HEK293 (cell line): ENCODE data around the gene KIF12.

Source experiments
- CTCF ChIA-PET: fragments of 350-600 bp; formaldehyde crosslinking; extraction: SDS; loops from one replicate; lab custom pipeline; 2021; ENCODE audit warnings: antibody characterized with exemption; lab: Yijun Ruan, JAX
- POLR2A ChIA-PET: fragments of 300-600 bp; formaldehyde crosslinking; extraction: SDS; loops from one replicate; lab custom pipeline; 2020; ENCODE audit warnings: antibody characterized with exemption, inconsistent platforms; lab: Yijun Ruan, JAX
- H3K27ac ChIP-seq: fragments of 200-500 bp; sonication (Bioruptor generic); 2 replicates; pipeline ENCODE4 v1.5.1; 2014; ENCODE audit warnings: low read depth, low read length, control low read depth, inconsistent platforms; ENCODE audit errors: extremely low read depth
- H3K36me3 ChIP-seq, 2 experiments: fragments of 200-500 bp in 1 of 2; sonication (Bioruptor generic) in 1 of 2; 1 replicate in 1 of 2; 2 replicates in 1 of 2; pipeline ENCODE4 v1.5.1; 2014 to 2017; ENCODE audit warnings: inconsistent platforms in 2 of 2, low read length in 2 of 2; ENCODE audit not compliant: control insufficient read depth in 2 of 2, insufficient read depth in 1 of 2
- H3K4me1 ChIP-seq: fragments of 200-500 bp; sonication (Bioruptor generic); 2 replicates; pipeline ENCODE4 v1.5.1; 2014; ENCODE audit warnings: mild to moderate bottlenecking, low read length, inconsistent platforms; ENCODE audit not compliant: control insufficient read depth, insufficient read depth
- H3K4me3 ChIP-seq: 2 replicates; pipeline ENCODE4 v1.5.1; 2011; ENCODE audit warnings: low read depth, mild to moderate bottlenecking, control low read depth, low read length, moderate library complexity
- H3K9me3 ChIP-seq: fragments of 200-500 bp; sonication (Bioruptor generic); 2 replicates; pipeline ENCODE4 v1.5.1; 2014; ENCODE audit warnings: low read depth, low read length, inconsistent platforms; ENCODE audit not compliant: control insufficient read depth, insufficient read depth
- FEZF1 ChIP-seq: fragments of 450-650 bp; formaldehyde crosslinking; IDR thresholded peaks from 2 replicates; pipeline ENCODE4 v1.5.1; 2016; ENCODE audit warnings: missing biosample characterization, missing genetic modification characterization
- HOXA7 ChIP-seq: sonication (generic); formaldehyde crosslinking; IDR thresholded peaks from 2 replicates; pipeline ENCODE4 v1.8.1; 2022; ENCODE audit warnings: missing genetic modification reagents, borderline replicate concordance
- HOXC10 ChIP-seq: sonication (generic); formaldehyde crosslinking; IDR thresholded peaks from 2 replicates; pipeline ENCODE4 v1.8.1; 2023; ENCODE audit warnings: mild to moderate bottlenecking, missing genetic modification reagents
- KLF1 ChIP-seq: fragments of 450-650 bp; formaldehyde crosslinking; IDR thresholded peaks from 2 replicates; pipeline ENCODE4 v1.5.1; 2016; ENCODE audit warnings: missing biosample characterization, missing genetic modification characterization
- MYNN ChIP-seq: fragments of 450-650 bp; formaldehyde crosslinking; IDR thresholded peaks from 2 replicates; pipeline ENCODE4 v1.5.1; 2016; ENCODE audit warnings: missing biosample characterization, missing genetic modification characterization, borderline replicate concordance
- PRDM1 ChIP-seq: fragments of 450-650 bp; formaldehyde crosslinking; IDR thresholded peaks from 2 replicates; pipeline ENCODE4; 2016; ENCODE audit warnings: missing biosample characterization, missing genetic modification characterization
- SCRT1 ChIP-seq: fragments of 450-650 bp; formaldehyde crosslinking; IDR thresholded peaks from 2 replicates; pipeline ENCODE4 v1.5.1; 2016; ENCODE audit warnings: missing biosample characterization, missing genetic modification characterization, borderline replicate concordance
- ZBTB6 ChIP-seq: fragments of 450-650 bp; formaldehyde crosslinking; IDR thresholded peaks from 2 replicates; pipeline ENCODE4 v1.5.1; 2017; ENCODE audit warnings: missing biosample characterization, missing genetic modification characterization
- ZNF157 ChIP-seq: fragments of 450-650 bp; formaldehyde crosslinking; IDR thresholded peaks from 2 replicates; pipeline ENCODE4 v1.5.1; 2016; ENCODE audit warnings: missing biosample characterization, missing genetic modification characterization
- ZNF239 ChIP-seq: fragments of 450-650 bp; formaldehyde crosslinking; IDR thresholded peaks from 2 replicates; pipeline ENCODE4 v1.5.1; 2016; ENCODE audit warnings: missing biosample characterization, missing genetic modification characterization
- ZNF335 ChIP-seq: fragments of 450-650 bp; formaldehyde crosslinking; conservative IDR thresholded peaks from 2 replicates; pipeline ENCODE4 v1.5.1; 2016; ENCODE audit warnings: missing biosample characterization, missing genetic modification characterization
- ZNF433 ChIP-seq: fragments of 450-650 bp; formaldehyde crosslinking; IDR thresholded peaks from 2 replicates; pipeline ENCODE4 v1.5.1; 2016; ENCODE audit warnings: missing biosample characterization, missing genetic modification characterization, low read depth
- ZNF449 ChIP-seq: fragments of 450-650 bp; formaldehyde crosslinking; IDR thresholded peaks from 2 replicates; pipeline ENCODE4 v1.5.1; 2017; ENCODE audit warnings: missing biosample characterization, mild to moderate bottlenecking, missing genetic modification characterization, moderate library complexity
- ZNF555 ChIP-seq: fragments of 450-650 bp; formaldehyde crosslinking; conservative IDR thresholded peaks from 2 replicates; pipeline ENCODE4 v1.5.1; 2017; ENCODE audit warnings: missing biosample characterization, mild to moderate bottlenecking, missing genetic modification characterization, inconsistent platforms
- ZNF623 ChIP-seq: fragments of 450-650 bp; formaldehyde crosslinking; IDR thresholded peaks from 2 replicates; pipeline ENCODE4 v1.5.1; 2016; ENCODE audit warnings: missing biosample characterization, missing genetic modification characterization
- ZNF626 ChIP-seq: fragments of 450-650 bp; sonication (Bioruptor Pico); formaldehyde crosslinking; IDR thresholded peaks from 2 replicates; pipeline ENCODE4 v1.5.1; 2018; ENCODE audit warnings: missing biosample characterization, missing genetic modification characterization, inconsistent platforms
- ZNF837 ChIP-seq: fragments of 450-650 bp; formaldehyde crosslinking; IDR thresholded peaks from 2 replicates; pipeline ENCODE4 v1.5.1; 2016; ENCODE audit warnings: missing biosample characterization, missing genetic modification characterization
- ZSCAN4 ChIP-seq: fragments of 450-650 bp; formaldehyde crosslinking; IDR thresholded peaks from 2 replicates; pipeline ENCODE4 v1.5.1; 2017; ENCODE audit warnings: missing biosample characterization, missing genetic modification characterization
- TF ChIP-seq, protein P1 (sequence below): fragments of 450-650 bp; formaldehyde crosslinking; IDR thresholded peaks from 2 replicates; pipeline ENCODE4 v1.5.1; 2016; ENCODE audit warnings: missing biosample characterization, missing genetic modification characterization, low read depth
- TF ChIP-seq, protein P2 (sequence below): fragments of 450-650 bp; formaldehyde crosslinking; conservative IDR thresholded peaks from 2 replicates; pipeline ENCODE4 v1.5.1; 2016; ENCODE audit warnings: low read depth, missing biosample characterization, missing genetic modification characterization

The KIF12 gene

DNA sequence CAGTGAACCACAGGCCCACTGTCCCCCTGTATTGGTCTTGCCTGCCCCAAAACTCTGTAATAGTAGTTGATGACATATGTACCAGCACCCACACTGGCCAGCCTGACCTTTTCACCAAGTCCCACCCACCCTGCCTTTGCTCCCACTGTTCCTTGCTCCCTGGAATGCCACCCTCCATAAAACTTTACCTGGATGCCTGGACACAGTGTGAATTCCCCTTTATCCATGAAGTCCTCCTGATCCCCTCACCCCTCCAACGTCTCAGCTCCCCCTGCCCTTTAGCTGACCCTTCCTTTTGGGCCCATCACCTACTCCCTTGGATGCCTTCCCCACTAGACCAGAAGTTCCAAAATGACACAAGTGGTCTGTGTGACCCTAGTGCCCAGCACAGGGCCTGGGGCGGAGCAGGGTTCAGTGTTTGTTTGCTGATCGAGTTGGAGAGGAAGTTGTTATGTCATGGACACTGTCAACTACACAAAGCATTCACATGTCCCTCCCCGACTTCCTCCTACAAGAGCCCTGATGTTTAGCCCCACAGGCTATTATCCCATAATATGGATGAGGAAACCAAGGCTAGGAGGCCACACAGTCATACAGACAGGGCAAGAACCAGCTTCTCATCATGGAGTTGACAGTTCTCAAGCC is 37.1 kb downstream of the KIF12 start:
- Histone ChIP-seq H3K27ac (no peak overlapping the region), H3K4me3 (no peak overlapping the region), H3K9me3 (no peaks in the 10 kb centered on the region), H3K36me3 (no peaks in the 10 kb centered on the region), H3K4me1 (no peaks in the 10 kb centered on the region)
- CTCF ChIA-PET: interaction anchor here (1.7 kb wide), 1 partner anchor 21 kb away, joined by 5 read pairs; no protein-coding TSS in a partner anchor
- POLR2A ChIA-PET: no interaction called here
- no peak for TF ChIP-seq ZNF433 (tag by site-specific recombination)

DNA sequence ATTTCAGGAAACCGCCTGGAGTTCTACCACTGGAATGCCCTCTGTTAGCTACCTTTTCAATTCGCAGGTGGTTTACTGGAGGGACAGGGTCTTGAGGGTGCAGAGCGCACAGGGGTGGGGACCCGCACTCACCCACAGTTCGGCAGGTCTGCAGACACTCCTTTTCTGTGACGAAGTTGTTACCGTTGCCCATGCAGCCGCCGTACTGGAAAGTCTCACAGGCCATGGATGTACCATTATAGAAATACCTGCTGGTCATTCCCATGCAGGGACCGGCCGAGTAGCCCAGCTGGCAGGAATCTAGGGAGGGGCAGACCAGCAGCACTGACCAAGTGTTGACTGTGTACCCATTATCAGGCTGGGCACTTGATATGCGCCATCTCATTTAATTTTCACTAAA is 37.8 kb downstream of the KIF12 start:
- CTCF ChIA-PET: interaction anchor here (0.5 to 1.7 kb wide), 2 partner anchors 21 to 164 kb away, joined by 3 to 5 read pairs; no protein-coding TSS in a partner anchor

DNA sequence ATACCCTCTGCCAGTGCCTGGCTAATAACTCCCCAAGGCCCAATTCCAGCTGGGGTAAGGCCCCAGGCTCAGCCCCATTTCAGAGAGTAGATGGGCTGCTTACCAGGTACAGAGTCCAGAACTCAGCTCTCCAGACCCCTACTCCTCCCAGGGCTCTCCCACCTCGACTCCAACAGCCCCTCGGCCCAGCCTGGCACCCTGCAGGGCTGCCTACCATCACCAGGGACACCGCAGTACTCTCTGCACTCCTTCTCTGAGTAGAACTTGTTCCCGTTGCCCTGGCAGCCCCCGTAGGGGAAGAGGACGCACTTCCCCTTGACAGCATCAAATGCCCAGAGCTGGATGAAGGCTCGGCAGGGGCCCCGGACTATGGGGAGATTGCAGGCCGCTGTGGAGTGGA is 38.4 kb downstream of the KIF12 start:
- H3K9me3 ChIP-seq: no peaks in the 10 kb centered on the region
- no peak overlapping the region for H3K4me3 ChIP-seq
- H3K36me3 ChIP-seq: no peaks in the 10 kb centered on the region
- ChIA-PET CTCF (interaction anchor here (0.5 to 4.8 kb wide), 2 partner anchors 22 to 165 kb away, joined by 3 to 19 read pairs; no protein-coding TSS in a partner anchor), POLR2A (no interaction called here)
- H3K4me1 ChIP-seq: no peaks in the 10 kb centered on the region
- H3K27ac ChIP-seq: no peak overlapping the region
- TF ChIP-seq, protein P1, sequence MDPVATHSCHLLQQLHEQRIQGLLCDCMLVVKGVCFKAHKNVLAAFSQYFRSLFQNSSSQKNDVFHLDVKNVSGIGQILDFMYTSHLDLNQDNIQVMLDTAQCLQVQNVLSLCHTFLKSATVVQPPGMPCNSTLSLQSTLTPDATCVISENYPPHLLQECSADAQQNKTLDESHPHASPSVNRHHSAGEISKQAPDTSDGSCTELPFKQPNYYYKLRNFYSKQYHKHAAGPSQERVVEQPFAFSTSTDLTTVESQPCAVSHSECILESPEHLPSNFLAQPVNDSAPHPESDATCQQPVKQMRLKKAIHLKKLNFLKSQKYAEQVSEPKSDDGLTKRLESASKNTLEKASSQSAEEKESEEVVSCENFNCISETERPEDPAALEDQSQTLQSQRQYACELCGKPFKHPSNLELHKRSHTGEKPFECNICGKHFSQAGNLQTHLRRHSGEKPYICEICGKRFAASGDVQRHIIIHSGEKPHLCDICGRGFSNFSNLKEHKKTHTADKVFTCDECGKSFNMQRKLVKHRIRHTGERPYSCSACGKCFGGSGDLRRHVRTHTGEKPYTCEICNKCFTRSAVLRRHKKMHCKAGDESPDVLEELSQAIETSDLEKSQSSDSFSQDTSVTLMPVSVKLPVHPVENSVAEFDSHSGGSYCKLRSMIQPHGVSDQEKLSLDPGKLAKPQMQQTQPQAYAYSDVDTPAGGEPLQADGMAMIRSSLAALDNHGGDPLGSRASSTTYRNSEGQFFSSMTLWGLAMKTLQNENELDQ: no peak
- no peak for TF ChIP-seq ZNF623 (tag by site-specific recombination)
- no peak for TF ChIP-seq ZNF626 (tag by site-specific recombination)
- TF ChIP-seq, protein P2, sequence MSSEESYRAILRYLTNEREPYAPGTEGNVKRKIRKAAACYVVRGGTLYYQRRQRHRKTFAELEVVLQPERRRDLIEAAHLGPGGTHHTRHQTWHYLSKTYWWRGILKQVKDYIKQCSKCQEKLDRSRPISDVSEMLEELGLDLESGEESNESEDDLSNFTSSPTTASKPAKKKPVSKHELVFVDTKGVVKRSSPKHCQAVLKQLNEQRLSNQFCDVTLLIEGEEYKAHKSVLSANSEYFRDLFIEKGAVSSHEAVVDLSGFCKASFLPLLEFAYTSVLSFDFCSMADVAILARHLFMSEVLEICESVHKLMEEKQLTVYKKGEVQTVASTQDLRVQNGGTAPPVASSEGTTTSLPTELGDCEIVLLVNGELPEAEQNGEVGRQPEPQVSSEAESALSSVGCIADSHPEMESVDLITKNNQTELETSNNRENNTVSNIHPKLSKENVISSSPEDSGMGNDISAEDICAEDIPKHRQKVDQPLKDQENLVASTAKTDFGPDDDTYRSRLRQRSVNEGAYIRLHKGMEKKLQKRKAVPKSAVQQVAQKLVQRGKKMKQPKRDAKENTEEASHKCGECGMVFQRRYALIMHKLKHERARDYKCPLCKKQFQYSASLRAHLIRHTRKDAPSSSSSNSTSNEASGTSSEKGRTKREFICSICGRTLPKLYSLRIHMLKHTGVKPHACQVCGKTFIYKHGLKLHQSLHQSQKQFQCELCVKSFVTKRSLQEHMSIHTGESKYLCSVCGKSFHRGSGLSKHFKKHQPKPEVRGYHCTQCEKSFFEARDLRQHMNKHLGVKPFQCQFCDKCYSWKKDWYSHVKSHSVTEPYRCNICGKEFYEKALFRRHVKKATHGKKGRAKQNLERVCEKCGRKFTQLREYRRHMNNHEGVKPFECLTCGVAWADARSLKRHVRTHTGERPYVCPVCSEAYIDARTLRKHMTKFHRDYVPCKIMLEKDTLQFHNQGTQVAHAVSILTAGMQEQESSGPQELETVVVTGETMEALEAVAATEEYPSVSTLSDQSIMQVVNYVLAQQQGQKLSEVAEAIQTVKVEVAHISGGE (tag by site-specific recombination): no peak
- TF ChIP-seq KLF1 (tag by site-specific recombination): no peak
- TF ChIP-seq HOXA7 (CRISPR knock-in tag): no peak
- no peak for TF ChIP-seq PRDM1

More for the DNA sequence above, 37.8 kb downstream of the KIF12 start:
- Histone ChIP-seq H3K4me3 (no peak overlapping the region), H3K36me3 (no peaks in the 10 kb centered on the region), H3K9me3 (no peaks in the 10 kb centered on the region), H3K27ac (no peak overlapping the region), H3K4me1 (no peaks in the 10 kb centered on the region)
- POLR2A ChIA-PET: no interaction called here
- no peak for TF ChIP-seq ZNF157 (tag by site-specific recombination)
- TF ChIP-seq ZNF837 (tag by site-specific recombination): no peak
- TF ChIP-seq SCRT1: no peak
- TF ChIP-seq ZBTB6: no peak
- no peak for TF ChIP-seq ZNF449 (tag by site-specific recombination)
- TF ChIP-seq MYNN (tag by site-specific recombination): no peak
- no peak for TF ChIP-seq ZNF623 (tag by site-specific recombination)
- no peak for TF ChIP-seq ZNF239 (tag by site-specific recombination)
- TF ChIP-seq HOXC10 (CRISPR knock-in tag): no peak
- no peak for TF ChIP-seq ZNF555
- no peak for TF ChIP-seq ZNF335
- TF ChIP-seq ZSCAN4: no peak
- TF ChIP-seq FEZF1 (tag by site-specific recombination): no peak
